Endometrial microvascular endothelial cells (primary cell): Measurements from ENCODE around the gene UTF1. TPM values are rescaled to one million over a fixed set of nuclear protein-coding genes. Genes with fewer than 3 reads are reported as not detected.

Experiments used
- in situ Hi-C: cut with HindIII; loops from 2 replicates; pipeline ENCODE4 v1.10.0; 2017; ENCODE audit warnings: low sequenced_read_pairs, low pct_unique_long_range_greater_than_20kb; ENCODE audit errors: inconsistent ontology term
- total RNA-seq: library from RNA; depleted of rRNA; stranded (reverse); fragments of >200 nt; gene quantifications from one replicate; pipeline ENCODE4 v1.2.3, GENCODE V29; 2015; ENCODE audit errors: inconsistent ontology term

Gene UTF1
- not detected for total RNA-seq

GRCh38 chr10:133230044-133230361 lies at the start of gene UTF1:
UTF1 (plus strand) TSS chr10:133230217; CDS start chr10:133230289, 72 bp downstream.
- in situ Hi-C loops, result no loop called here

GRCh38 chr10:133180965-133181639 lies 48.9 kb upstream of the UTF1 start:
- in situ Hi-C loops, result no loop called here

- in situ Hi-C loops, result no loop called here
These were observed 47.8 kb upstream of the UTF1 start for GRCh38 chr10:133182190-133182589.

GRCh38 chr10:133182791-133183645 lies 47.0 kb upstream of the UTF1 start:
- in situ Hi-C loops, result no loop called here

- in situ Hi-C loops, result no loop called here
These were observed 46.2 kb upstream of the UTF1 start for GRCh38 chr10:133183646-133184378.

- in situ Hi-C loops, result no loop called here
These were observed 45.3 kb upstream of the UTF1 start for GRCh38 chr10:133184591-133185244.

GRCh38 chr10:133185421-133185820 lies 44.6 kb upstream of the UTF1 start:
- in situ Hi-C loops, result no loop called here

- in situ Hi-C loops, result no loop called here
These were observed 44.1 kb upstream of the UTF1 start for GRCh38 chr10:133185916-133186315.

GRCh38 chr10:133186416-133187090 lies 43.5 kb upstream of the UTF1 start:
- in situ Hi-C loops, result no loop called here

- in situ Hi-C loops, result no loop called here
These were observed 42.7 kb upstream of the UTF1 start for GRCh38 chr10:133187091-133187905.

GRCh38 chr10:133187906-133188681 lies 41.9 kb upstream of the UTF1 start:
- in situ Hi-C loops, result no loop called here

- in situ Hi-C loops, result no loop called here
These were observed 40.8 kb upstream of the UTF1 start for GRCh38 chr10:133189256-133189655.

- in situ Hi-C loops, result no loop called here
These were observed 40.3 kb upstream of the UTF1 start for GRCh38 chr10:133189726-133190125.

- in situ Hi-C loops, result no loop called here
These were observed 39.8 kb upstream of the UTF1 start for GRCh38 chr10:133190225-133190624.

GRCh38 chr10:133191651-133192050 lies 38.4 kb upstream of the UTF1 start:
- in situ Hi-C loops, result no loop called here

- in situ Hi-C loops, result no loop called here
These were observed 35.9 kb upstream of the UTF1 start for GRCh38 chr10:133194151-133194550.

GRCh38 chr10:133195096-133195495 lies 34.9 kb upstream of the UTF1 start:
- in situ Hi-C loops, result no loop called here
